SHP77 (cell line): ENCODE data around the gene PSMC1.
"Not testable (repeated sequence)": the region's sequence is repeated elsewhere in the genome, so short reads cannot be mapped to it uniquely, and the experiment has no call there.

Experiments
- DNase-seq, 2 experiments: peaks; one replicate each; lab custom pipeline; 2025; lab: John Stamatoyannopoulos, UW

PSMC1 gene

DNA sequence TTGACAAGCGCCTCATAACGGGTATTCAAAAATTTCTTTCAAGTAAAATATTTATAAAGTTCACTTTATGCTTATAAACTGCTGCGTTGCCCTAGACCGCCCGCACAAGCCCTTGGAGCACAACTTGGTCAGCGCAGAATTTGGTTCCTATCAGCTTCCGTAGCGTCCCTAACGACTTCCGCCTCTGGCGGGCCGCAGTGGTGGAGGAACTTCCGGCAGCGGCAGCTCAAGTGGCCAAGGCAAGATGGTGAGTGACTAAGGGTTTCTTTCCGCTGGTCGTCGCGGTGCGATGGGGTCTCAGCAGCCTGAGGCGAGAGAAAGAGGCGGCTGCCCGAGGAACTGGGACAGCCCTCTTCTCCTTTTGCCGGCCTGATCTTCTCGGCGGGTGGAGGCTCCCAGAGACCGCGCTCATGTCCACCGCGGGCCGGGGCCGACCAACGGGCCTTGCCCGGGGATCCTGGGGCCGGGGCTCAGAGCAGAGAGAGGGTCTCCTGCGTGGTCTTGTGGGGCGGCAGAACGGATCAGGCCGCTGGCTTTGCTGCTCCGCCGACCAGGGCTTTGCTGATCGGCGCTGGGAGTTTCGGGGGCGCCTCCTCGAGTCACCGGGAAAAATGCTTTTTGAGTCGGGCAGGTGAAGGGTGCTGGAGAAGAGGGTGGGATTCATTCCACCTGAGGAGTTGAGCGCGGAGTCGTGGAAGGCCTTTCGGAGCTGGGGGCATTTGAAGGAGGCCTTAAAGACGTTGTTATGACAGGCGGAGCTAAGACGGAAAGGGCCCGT is at the start of gene PSMC1:
Gene PSMC1, plus strand, starts transcription at position 200 of the 778 bp plus-strand sequence. Its CDS starts 45 bp downstream, at position 245.
- DNase-seq, result peak; percentile 86 to 89

DNA sequence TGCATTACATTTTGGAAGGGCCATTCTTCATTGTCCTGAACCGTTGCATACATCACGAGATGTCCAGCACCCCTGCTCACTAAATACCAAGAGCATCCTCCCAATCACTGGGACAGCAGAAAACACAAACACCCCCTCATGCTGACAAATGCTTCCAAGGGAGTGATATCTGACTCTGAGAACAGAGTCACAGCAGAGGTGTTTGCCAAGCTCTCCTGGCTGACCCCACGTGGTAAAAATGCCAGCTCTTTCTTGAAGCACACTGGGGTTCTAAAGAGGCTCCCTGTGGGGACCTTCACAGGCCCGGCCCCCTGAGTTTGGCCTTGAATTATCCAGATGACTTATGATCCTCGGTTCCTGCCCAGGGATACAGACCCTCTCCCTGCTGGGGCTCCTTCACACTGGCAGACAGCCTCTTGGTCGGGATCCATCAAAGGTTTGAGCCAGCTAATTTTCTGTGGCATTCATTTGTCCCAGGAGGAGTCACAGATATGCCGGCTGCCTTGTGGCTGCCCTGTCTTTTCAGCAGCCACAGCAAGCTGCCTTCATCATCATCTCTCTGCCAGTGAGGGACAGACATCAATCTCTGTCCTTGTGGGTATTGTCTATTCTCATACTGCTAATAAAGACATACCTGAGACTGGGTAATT is 43.1 kb upstream of the PSMC1 start:
- DNase-seq, result no peak

DNA sequence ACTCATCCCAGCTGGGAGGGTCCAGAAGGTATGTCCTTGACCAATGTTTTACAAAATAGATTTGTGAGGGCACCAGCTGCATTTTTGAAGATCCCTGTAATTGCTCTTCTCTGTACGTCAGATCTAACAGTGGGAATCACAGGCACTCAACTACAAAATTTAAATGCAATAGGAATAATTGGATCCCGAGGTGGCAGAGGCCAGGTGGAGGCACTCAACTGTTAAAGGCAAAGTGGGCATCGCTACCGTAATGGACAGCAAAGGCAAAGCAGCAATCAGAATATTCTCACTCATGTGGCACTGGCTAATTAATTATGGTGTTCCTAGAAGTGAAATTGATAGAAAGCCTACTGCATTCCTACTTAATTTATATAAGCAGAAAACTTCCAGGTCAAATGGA is 27.9 kb upstream of the PSMC1 start:
- no peak for DNase-seq

DNA sequence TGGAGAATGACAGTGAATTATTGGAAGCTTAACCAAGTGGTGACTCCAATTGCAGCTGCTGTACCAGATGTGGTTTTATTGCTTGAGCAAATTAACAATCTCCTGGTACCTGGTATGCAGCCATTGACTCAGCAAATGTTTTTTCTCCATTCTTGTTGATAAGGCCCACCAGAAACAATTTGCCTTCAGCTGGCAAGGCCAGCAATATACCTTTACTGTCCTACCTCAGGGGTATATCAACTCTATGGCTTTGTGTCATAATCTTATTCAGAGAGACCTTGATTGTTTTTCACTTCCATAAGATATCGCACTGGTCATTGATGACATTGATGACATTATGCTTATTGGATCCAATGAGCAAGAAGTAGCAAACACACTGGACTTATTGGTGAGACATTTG is 26.4 kb upstream of the PSMC1 start:
- not testable (repeated sequence) for DNase-seq

DNA sequence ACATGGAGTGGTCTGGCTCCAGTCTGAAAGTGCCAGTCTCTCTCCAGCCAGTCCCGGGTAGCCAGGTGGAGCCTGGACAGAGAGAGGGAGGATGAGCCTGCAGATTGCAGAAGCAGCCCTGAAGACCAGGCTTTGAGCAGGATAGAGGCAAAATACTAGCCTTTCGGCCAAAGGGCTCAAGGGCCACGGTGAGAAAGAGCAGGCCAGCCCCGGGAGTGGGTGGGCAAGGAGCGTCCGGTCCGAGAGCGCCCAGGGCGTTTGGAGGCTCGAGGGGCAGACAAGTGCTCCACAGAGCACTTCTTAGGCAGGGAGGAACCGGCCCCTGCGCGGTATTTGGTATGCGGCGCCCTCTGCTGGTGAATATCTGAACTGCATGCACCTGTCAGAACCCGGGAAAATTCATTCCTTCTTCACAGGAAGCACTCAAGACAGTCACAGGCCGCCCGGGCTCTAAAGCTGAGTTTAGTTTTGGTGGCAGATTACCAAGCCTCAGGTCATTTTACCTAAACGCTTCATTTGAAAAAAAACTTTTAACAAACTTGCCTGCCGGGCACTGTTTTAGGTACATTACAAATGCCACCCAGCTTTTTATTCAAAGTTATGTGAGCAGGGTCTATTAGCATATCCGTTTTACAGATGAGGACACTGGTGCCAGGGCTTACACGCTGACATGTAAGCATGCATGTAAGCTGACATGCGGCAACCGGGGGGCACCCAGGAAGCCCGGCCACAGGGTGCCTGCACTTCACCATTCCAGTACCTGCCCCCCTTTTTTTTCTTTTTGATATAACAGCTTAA is 21.0 kb upstream of the PSMC1 start:
- peak; percentile 49 to 55 for DNase-seq

DNA sequence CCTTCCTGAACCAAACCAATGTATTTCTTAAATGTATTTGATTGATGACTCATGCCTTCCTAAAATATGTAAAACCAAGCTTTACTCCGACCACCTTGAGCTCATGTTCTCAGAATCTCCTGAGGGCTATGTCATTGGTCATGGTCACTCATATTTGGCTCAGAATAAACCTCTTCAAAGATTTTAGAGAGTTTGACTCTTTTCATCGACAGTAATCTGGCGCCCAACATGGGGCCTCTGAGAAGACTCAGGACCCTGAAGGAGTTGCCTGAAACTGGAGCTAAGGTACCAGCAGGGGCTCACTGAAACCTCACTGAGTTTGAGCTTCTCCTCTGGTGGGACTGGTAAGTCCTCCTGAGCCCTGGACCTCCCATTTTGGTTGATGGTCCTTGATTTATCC is 17.2 kb upstream of the PSMC1 start:
- no peak for DNase-seq

DNA sequence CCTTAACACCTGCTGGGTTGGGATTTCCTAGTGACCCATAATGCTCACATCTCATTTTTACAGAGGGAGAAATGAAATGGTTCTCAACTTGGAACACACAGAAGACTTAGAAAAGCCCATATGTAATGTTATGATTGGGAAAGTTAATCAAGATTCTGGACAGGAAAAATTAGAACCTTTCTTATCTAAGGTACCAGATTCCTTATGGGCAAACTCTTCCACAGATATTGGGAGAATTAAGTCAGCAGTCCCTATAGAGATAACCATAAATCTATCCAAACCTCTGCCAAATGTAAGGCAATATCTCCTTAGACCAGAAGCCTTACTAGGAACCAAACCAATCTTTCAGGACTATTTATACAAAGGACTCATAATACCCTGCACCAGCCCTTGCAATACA is 13.9 kb upstream of the PSMC1 start:
- DNase-seq, result no peak

DNA sequence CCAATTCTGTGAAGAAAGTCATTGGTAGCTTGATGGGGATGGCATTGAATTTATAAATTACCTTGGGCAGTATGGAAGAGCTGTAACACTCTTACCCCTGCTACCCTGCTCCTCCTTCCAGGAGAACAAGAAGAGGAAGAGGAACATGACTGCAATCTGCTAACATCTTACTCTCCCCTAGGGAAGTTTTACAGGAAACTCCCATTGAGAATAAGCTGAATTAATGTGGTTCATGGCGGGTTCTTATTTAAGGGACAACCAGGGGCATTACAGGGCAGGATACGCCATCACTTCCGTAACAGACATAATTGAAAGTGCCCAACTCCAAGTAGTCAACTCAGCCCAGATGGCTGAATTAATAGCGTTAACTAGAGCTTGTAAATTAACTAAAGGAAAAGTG is 9.4 kb upstream of the PSMC1 start:
- no peak for DNase-seq

DNA sequence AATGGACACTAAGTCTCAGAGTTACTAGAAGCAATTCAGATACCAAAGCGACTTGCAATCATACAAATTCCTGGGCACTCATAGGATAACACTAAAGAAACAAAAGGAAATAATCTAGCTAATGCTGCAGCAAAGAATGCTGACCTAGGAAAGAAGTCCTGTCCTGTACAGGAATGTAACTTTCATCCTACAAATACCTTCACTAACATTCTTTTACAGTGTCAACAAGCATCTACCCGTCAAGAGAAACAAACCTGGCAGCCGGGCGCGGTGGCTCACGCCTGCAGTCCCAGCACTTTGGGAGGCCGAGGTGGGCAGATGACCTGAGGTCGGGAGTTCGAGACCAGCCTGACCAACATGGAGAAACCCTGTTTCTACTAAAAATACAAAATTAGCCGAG is 8.9 kb upstream of the PSMC1 start:
- DNase-seq, result not testable (repeated sequence)

DNA sequence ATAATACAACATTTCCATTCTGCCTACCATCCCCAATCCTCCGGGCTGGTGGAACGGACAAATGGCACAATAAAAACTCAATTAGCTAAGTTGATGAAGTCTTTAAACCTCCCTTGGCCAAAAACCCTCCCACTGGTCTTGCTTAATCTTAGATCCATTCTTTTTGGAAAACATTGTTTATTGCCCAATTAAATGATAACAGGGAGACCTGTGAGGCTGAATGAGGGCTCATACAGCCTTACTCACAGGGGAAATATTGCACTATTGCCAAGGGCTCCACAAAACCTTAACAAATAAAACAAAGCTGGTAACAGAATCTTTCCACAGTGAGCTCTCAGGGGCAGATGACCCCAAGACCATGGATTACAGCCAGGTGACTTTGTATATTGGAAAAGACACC is 7.8 kb upstream of the PSMC1 start:
- DNase-seq, result no peak

DNA sequence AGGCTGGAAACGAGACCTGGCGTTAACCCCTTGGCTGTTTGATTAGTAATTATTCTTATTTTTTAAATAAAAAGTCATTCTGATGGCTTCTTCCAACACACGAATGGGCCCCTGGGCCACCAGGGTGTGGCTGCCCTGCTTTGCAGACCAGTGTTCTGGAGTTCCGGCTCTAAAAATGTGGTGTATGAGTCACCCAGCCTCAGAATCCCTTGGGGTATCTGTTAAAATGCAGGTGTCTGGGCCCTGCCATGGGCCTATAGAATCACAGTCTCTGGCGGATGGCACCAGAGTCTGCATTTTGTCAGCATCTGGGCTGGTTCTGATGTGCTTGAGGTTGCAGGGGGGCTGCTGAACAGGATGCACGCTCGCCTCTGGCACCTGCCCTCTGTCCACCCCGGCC is 2.5 kb upstream of the PSMC1 start:
- no peak for DNase-seq

DNA sequence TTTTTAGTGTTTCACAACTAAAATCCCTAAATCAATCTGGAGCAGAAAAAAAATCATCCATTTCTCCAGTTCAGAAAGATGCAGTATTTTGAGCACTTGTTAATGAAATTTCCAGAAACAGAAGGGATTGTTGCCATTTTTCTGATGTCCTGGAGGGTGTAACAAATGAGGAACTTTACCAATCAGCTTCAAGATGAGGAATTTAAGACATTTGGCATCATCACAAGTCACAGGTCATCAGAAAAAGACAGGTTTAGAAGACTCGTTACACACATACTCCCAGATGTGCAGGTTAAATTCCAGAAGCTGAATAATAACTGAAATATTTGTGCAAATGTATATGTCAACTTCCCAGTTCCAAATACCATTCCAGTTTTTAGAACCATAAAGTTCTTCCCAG is 482 bp upstream of the PSMC1 start:
- no peak for DNase-seq

DNA sequence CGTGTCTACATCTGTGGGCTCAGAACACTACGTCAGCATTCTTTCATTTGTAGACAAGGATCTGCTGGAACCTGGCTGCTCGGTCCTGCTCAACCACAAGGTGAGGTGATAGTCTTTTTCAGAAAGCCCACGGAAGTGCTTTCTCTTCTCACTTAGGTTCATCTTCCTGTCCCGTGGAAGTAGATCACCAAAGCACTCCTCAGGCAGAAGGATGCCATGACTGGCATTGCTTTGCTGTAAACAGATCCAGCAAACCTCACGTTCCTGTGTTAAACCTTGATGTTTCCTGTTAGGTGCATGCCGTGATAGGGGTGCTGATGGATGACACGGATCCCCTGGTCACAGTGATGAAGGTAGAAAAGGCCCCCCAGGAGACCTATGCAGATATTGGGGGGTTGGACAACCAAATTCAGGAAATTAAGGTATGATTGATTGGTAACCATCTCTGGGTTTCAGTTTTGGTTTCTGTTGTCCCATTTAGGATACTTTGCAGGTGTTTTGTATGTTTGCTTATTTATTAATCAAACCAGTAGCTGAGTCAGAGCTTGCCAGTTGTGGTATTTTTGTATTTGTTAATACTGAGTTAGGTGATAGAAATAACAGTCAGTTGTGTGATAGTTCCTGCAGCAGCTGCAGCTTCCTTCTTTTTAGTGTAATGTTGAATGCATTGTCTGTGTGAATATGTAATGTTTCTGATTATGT is 7.5 kb downstream of the PSMC1 start:
- no peak for DNase-seq

DNA sequence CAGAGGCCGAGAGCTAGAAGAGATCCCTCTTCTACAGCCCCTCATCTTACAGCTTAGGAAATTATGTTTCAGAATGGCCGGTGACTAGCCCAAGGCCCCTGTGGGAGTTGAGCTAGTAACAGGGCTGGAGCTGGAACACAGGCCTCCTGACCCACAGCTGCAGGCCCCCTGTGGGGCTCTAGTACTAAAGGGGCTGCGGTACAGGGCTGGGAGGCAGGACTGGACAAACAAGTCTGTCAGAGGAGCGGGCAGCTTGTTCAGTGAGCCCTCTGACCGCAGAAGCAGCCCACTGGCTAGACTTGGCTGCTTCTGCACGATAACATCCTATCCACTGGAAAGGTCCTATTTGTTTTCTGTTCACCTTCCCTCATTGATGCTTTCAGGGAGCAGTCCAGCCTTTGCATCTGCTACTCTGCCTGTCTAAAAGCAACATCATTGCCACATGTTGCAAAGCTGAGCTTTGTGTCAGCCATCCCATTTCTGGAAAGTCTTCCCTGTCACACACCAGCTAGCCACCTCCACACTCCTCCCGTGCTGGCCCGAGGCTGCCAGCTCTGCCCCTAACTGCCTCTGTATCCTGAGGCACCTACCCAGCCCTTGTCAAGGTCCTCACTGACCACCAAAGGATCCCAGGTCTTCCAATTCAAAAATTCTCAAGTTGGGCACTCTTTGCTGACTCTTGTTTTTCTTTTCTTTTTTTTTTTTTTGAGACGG is 10.2 kb downstream of the PSMC1 start:
- no peak for DNase-seq

DNA sequence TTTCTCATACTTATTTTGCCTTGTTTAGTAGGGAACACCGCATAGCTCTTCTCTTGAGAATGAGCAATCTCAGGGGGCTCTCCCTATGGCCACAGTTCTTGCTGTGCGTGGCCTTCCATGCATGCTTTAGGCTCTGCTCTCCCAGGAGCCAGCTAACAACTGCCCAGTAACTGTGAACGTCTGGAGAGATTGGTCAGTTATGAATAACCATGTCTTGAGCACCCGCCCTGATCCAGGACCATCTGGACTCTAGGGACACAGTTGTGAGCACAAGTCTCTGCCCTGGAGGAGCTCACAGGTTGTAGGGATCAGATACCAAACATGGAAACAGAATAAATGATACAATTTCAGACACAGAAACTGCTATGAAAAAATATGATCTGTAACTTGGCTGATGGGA is 12.1 kb downstream of the PSMC1 start:
- no peak for DNase-seq

DNA sequence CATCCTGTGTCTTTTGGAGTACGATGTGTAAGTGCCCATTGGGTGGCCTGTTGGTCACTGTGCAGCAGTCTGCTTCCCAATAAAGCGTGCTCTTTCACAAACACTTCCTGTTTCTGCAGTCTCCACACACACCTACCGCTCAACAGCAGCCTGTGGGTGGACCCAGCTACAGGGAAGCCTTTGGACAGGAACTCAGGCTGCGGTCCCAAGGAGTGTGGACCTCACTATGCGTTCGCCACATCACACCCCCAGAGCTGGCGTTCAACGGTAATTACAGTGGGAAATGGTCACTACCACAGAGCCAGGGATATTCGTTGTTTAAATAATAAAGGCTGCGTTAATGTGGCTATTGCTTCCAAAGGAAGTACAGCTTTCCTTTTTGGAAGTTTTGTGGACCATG is 16.2 kb downstream of the PSMC1 start:
- DNase-seq, result no peak

DNA sequence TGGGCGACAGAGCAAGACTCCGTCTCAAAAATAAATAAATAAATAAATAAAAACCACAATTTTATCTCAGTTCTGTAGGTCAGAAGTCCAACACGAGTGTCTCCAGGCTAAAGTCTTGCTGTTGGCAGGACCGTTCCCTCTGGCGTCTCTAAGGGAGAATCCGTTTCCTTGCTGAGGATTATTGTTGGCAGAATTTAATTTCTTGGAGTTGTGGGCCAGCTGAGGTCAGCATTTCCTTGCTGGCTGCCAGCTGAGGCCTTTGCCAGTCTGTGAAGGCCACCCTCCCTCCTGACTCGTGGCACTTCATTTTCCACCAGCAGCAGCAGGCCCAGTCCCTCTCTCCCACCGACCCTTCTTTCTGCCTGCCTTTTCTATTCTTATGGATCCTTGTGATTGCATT is 17.2 kb downstream of the PSMC1 start:
- DNase-seq, result no peak

DNA sequence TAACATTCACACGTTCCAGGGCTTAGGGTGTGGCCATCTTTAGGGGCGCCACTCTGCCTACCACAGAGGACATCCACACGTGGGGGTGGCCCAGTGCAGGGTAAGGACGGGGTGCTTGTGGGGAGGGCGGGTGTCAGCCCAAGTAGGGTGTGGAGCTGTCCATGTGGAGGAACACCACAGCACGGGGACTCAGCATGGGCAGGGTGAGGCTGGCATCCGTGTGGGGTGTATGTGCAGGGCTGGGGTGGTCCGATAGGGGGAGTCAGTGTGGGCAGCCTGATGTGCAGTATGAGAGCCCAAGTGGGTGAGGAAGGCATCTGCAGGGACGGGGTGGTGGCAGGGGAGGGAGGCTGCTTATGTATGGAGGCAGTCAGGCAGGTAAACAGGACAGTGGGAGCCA is 17.7 kb downstream of the PSMC1 start:
- no peak for DNase-seq

DNA sequence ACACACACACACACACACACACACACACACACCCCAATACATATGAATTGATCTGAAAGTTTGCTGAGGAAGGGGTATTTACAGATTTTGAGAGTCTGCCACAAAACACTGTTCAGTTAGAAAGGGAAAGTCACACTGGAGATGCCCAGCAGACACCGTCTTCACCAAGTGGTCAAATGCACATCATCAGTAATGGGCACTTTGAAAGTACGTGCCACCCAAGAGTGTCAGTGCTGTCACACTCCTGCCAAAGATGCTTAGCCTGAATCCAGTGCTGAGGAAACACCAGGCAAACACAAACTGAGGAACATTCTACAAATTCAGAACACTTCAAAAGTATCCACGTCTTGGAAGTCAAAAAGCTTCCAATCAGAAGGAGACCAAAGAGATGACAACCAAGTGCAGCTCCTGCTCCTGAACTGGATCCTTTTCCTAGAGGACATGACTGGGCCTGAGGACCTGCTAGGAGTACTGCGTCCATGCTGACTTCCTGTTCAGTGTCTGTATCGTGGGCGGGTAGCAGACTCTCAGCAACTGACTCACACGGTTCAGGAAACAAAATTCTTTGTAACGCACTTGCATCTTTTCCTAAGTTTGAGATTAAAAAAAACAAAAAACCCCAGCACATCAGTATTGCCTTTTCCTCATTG is 18.6 kb downstream of the PSMC1 start:
- DNase-seq, result no peak

DNA sequence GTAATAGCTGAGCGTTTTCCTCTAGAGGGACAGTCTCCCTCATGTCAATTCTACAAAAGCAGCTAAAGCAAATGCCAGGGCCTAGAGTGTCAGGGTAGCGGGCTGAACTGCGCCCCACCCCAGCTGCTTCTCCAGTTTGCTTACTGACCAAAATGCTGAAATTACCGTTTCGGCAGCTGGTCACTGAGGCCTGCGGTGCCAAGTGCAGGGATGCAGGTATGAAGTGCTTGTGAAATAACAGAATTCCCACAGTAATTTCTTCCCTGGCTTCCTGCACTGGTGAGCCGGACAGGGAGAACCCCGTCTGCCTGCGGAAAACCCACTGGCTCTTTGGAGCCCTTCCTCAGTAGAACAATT is 19.1 kb downstream of the PSMC1 start:
- DNase-seq, result no peak

DNA sequence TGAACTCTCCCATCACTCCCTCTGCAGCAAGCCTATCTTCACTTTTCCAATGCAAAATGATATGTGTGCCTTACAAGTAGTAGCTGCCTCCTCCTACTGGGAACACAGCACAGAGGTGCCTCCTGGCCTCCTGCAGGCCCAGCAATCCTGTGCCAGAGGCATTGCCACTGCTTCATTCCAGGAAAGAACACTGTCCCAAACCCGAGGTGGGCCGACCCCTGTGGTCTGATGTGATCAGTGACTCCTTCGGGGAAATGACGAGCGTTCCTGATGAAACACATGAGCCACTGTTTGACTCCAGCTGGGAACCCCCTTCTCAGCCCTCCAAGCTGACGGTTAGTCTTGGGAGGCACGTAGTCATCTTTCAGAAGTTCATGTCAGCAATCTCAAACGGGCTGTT is 19.5 kb downstream of the PSMC1 start:
- no peak for DNase-seq
